Measurements from ENCODE around the gene MEAK7.
"Not testable (repeated sequence)": the region's sequence is repeated elsewhere in the genome, so short reads cannot be mapped to it uniquely, and the experiment has no call there.

Gene MEAK7

GRCh38 chr16:84535408-84535807 lies 30.9 kb upstream of the MEAK7 start:
- DNase-seq (ENCODE audit: extremely low spot score, insufficient read length, low read depth) (no peak), FAIRE-seq (no peak)

GRCh38 chr16:84534815-84535214 lies 30.4 kb upstream of the MEAK7 start:
- DNase-seq (ENCODE audit: extremely low spot score, insufficient read length, low read depth): no peak
- no peak for FAIRE-seq

- no peak for DNase-seq (ENCODE audit: extremely low spot score, insufficient read length, low read depth)
- no peak for FAIRE-seq
Observed at GRCh38 chr16:84532855-84533486, 28.5 kb upstream of the MEAK7 start.

GRCh38 chr16:84532291-84532724 lies 27.8 kb upstream of the MEAK7 start:
- DNase-seq (ENCODE audit: extremely low spot score, insufficient read length, low read depth) (no peak), FAIRE-seq (no peak)

GRCh38 chr16:84531671-84532111 lies 27.2 kb upstream of the MEAK7 start:
- FAIRE-seq (no peak), DNase-seq (ENCODE audit: extremely low spot score, insufficient read length, low read depth) (no peak)

- DNase-seq (ENCODE audit: extremely low spot score, insufficient read length, low read depth) (no peak), FAIRE-seq (no peak)
Observed at GRCh38 chr16:84530590-84530989, 26.1 kb upstream of the MEAK7 start.

GRCh38 chr16:84529607-84530006 lies 25.1 kb upstream of the MEAK7 start:
- DNase-seq (ENCODE audit: extremely low spot score, insufficient read length, low read depth) (no peak), FAIRE-seq (no peak)

GRCh38 chr16:84528322-84528721 lies 23.9 kb upstream of the MEAK7 start:
- DNase-seq (ENCODE audit: extremely low spot score, insufficient read length, low read depth): no peak
- no peak for FAIRE-seq

GRCh38 chr16:84527532-84528269 lies 23.2 kb upstream of the MEAK7 start:
- DNase-seq (ENCODE audit: extremely low spot score, insufficient read length, low read depth) (no peak), FAIRE-seq (no peak)

GRCh38 chr16:84526794-84527531 lies 22.5 kb upstream of the MEAK7 start:
- DNase-seq (ENCODE audit: extremely low spot score, insufficient read length, low read depth): no peak
- FAIRE-seq: no peak

- not testable (repeated sequence) for FAIRE-seq; DNase-seq (ENCODE audit: extremely low spot score, insufficient read length, low read depth)
Observed at GRCh38 chr16:84524941-84525581, 20.6 kb upstream of the MEAK7 start.

GRCh38 chr16:84524346-84524920 lies 20.0 kb upstream of the MEAK7 start:
- FAIRE-seq (no peak), DNase-seq (ENCODE audit: extremely low spot score, insufficient read length, low read depth) (no peak)

- DNase-seq (ENCODE audit: extremely low spot score, insufficient read length, low read depth) (no peak), FAIRE-seq (no peak)
Observed at GRCh38 chr16:84521497-84521770, 17.0 kb upstream of the MEAK7 start.

- FAIRE-seq (no peak), DNase-seq (ENCODE audit: extremely low spot score, insufficient read length, low read depth) (no peak)
Observed at GRCh38 chr16:84520725-84521496, 16.5 kb upstream of the MEAK7 start.

- FAIRE-seq: no peak
- no peak for DNase-seq (ENCODE audit: extremely low spot score, insufficient read length, low read depth)
Observed at GRCh38 chr16:84519855-84520254, 15.4 kb upstream of the MEAK7 start.

- FAIRE-seq (no peak), DNase-seq (ENCODE audit: extremely low spot score, insufficient read length, low read depth) (no peak)
Observed at GRCh38 chr16:84518804-84519341, 14.4 kb upstream of the MEAK7 start.

GRCh38 chr16:84518220-84518619 lies 13.8 kb upstream of the MEAK7 start:
- not testable (repeated sequence) for DNase-seq (ENCODE audit: extremely low spot score, insufficient read length, low read depth); FAIRE-seq

- FAIRE-seq (no peak), DNase-seq (ENCODE audit: extremely low spot score, insufficient read length, low read depth) (no peak)
Observed at GRCh38 chr16:84517366-84517765, 12.9 kb upstream of the MEAK7 start.

All from GM18507 (cell line).